Measurements from ENCODE around the gene ADGRF4. TPM values are rescaled to one million over a fixed set of nuclear protein-coding genes. Genes with fewer than 3 reads are reported as not detected.

Gene ADGRF4
- total RNA-seq, 4 donors from 2014 or later = 0.17 to 0.46 TPM; not detected in 2

DNA sequence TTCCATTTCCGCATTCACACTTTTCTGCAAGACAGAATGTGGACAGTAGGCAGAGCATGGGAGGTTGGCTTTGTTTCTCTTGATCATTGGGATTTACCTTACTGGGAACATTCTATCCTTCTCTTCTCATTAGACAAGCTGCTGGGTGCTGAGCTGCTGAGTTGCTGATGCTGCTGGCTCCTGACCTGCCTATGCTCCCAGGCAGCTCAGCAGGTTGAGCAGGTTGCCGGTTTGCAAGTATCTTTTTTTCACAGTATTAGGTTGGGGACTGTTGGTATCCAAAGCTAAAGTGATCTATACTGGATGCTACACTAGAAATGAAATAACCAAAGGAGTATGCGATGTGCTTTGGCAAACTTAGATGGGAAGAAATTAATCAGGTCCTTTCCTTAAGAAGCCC is 23.7 kb upstream of the ADGRF4 start:
- Histone ChIP-seq H3K9me3 (no peaks in the 10 kb centered on the region), H3K4me3 (no peak overlapping the region), H3K4me1 (no peaks in the 10 kb centered on the region), H3K36me3 (no peaks in the 10 kb centered on the region), H3K27ac (no peak overlapping the region), H3K27me3 (no peaks in the 10 kb centered on the region)
- no peak for TF ChIP-seq POLR2AphosphoS5 (IDR thresholded peaks at IDR 0.05)
- ATAC-seq = no peak
- 58 to 74% methylated on average over 2 of the region's 3 CpGs for WGBS, 2 donors (ENCODE audit: low coverage in 1 of 2)

DNA sequence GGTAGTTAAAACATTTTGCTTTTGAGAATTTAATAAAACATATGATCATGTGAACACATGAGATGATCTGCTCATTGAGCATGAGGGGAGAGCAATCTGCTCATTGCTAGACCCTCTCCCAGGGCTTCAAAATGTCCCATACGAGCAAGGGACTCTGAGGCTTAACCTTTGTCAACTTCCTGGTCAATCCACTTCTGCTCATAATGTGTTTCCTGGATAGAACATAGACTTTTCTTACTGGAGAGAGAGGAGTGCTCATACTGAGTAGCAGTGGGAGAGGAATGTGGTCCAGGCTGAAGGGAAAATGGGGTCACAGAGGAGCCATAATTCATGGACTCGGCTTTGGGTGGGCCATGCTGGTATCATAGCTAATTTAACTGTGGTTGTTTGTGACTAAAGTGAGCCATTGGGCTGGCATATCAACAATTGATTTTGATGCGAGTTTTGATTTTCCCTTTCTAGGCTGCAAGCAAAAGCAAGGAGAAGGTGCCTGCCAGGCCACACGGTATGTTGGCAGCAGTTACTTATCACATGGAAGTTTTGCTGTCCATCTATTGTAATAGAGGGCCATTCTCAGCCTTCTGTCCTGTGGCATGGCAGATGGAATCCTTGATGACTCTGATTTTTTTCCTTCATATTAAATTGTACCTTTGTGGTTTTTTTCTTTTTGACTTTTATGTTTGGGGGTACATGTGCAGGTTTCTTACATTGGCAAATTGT is 20.8 kb upstream of the ADGRF4 start:
- Histone ChIP-seq H3K4me1 (no peaks in the 10 kb centered on the region), H3K27me3 (no peaks in the 10 kb centered on the region), H3K27ac (no peak overlapping the region), H3K4me3 (no peak overlapping the region), H3K9me3 (no peaks in the 10 kb centered on the region), H3K36me3 (no peaks in the 10 kb centered on the region)
- TF ChIP-seq EP300 (IDR thresholded peaks at IDR 0.05) (no peak), POLR2A (IDR thresholded peaks at IDR 0.05) (no peak), POLR2AphosphoS5 (IDR thresholded peaks at IDR 0.05) (no peak)
- TF ChIP-seq, protein P1, sequence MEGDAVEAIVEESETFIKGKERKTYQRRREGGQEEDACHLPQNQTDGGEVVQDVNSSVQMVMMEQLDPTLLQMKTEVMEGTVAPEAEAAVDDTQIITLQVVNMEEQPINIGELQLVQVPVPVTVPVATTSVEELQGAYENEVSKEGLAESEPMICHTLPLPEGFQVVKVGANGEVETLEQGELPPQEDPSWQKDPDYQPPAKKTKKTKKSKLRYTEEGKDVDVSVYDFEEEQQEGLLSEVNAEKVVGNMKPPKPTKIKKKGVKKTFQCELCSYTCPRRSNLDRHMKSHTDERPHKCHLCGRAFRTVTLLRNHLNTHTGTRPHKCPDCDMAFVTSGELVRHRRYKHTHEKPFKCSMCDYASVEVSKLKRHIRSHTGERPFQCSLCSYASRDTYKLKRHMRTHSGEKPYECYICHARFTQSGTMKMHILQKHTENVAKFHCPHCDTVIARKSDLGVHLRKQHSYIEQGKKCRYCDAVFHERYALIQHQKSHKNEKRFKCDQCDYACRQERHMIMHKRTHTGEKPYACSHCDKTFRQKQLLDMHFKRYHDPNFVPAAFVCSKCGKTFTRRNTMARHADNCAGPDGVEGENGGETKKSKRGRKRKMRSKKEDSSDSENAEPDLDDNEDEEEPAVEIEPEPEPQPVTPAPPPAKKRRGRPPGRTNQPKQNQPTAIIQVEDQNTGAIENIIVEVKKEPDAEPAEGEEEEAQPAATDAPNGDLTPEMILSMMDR (IDR thresholded peaks at IDR 0.05) = no peak
- ATAC-seq = no peak
- WGBS, 2 donors (ENCODE audit: low coverage in 1 of 2) = 0 to 69% methylated on average over 1 to 4 of the region's 4 CpGs

DNA sequence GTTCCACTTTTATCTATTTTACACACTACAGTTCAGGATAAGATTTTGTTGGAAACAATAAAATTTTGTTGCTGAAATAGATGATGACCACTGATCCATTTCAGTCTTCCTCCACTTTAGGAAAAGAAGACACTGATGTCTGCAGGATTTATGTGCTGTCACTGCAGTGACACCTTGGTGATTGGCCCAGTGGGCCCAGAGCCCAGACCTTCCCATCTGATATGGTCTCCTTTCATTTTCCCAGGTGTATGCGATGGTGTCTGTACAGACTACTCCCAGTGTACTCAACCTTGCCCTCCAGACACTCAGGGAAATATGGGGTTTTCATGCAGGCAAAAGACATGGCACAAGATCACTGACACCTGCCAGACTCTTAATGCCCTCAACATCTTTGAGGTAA is 19.6 kb upstream of the ADGRF4 start:
- H3K4me3 ChIP-seq = no peak overlapping the region
- no peaks in the 10 kb centered on the region for H3K27me3 ChIP-seq
- no peaks in the 10 kb centered on the region for H3K36me3 ChIP-seq
- TF ChIP-seq POLR2AphosphoS5 (IDR thresholded peaks at IDR 0.05) (no peak), POLR2A (IDR thresholded peaks at IDR 0.05) (no peak), EP300 (IDR thresholded peaks at IDR 0.05) (no peak)
- TF ChIP-seq, protein P1 (IDR thresholded peaks at IDR 0.05) = no peak
- no peaks in the 10 kb centered on the region for H3K4me1 ChIP-seq
- 91% methylated on average over 1 of the region's 1 CpG; no CpG with 5 or more reads in 1 of the 2 donors for WGBS, 2 donors (ENCODE audit: low coverage in 1 of 2)
- ATAC-seq = no peak
- no peaks in the 10 kb centered on the region for H3K9me3 ChIP-seq
- H3K27ac ChIP-seq = no peak overlapping the region

DNA sequence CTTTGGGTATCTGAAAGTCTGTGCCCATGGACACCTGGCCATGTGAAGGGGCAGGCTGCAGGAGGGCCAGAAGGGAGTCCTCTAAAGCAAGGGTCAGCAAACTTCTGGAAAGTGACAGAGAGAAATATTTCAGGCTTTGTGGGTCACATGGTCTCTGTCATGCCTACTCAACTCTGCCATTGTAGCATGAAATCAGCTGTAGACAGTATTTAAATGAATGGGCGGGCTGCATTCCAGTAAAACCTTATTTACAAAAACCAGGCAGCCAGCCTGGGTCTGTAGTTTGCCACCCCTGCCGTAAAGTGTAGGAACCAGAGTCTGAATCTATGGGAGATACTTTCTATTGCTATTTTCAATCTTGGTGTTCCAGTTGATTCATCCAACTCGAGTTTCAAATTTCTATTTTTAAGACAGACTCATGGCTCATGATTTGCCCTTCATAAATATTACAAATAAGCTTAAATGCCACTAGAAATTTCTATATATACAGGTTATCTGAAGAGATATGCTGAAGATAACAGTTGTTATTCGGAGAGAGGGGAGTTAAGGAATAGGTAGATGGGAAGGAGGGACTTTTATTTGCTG is 19.0 kb upstream of the ADGRF4 start:
- Histone ChIP-seq H3K27ac (no peak overlapping the region), H3K27me3 (no peaks in the 10 kb centered on the region), H3K4me3 (no peak overlapping the region), H3K4me1 (no peaks in the 10 kb centered on the region), H3K36me3 (no peaks in the 10 kb centered on the region), H3K9me3 (no peaks in the 10 kb centered on the region)
- TF ChIP-seq, protein P1 (IDR thresholded peaks at IDR 0.05) = no peak
- TF ChIP-seq EP300 (IDR thresholded peaks at IDR 0.05) (no peak), POLR2A (IDR thresholded peaks at IDR 0.05) (no peak), POLR2AphosphoS5 (IDR thresholded peaks at IDR 0.05) (no peak)
- no peak for ATAC-seq
- 84 to 89% methylated on average over 3 of the region's 4 CpGs for WGBS, 2 donors (ENCODE audit: low coverage in 1 of 2)

DNA sequence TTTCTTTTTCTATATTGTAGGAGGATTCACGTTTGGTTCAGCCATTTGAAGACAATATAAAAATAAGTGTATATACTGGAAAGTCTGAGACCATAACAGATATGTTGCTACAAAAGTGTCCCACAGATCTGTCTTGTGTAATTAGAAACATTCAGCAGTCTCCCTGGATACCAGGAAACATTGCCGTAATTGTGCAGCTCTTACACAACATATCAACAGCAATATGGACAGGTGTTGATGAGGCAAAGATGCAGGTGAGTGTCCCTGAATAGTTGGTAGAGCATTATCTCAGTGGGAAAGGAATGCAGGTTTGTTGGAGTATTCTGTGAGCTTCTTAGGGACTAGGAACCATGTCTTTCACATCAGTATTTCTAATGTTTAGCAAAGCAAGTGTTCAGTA is 18.3 kb upstream of the ADGRF4 start:
- no peaks in the 10 kb centered on the region for H3K36me3 ChIP-seq
- H3K4me3 ChIP-seq = no peak overlapping the region
- WGBS, 2 donors (ENCODE audit: low coverage in 1 of 2) = 60 to 80% methylated on average over 2 of the region's 2 CpGs
- no peak for ATAC-seq
- no peaks in the 10 kb centered on the region for H3K27me3 ChIP-seq
- no peak overlapping the region for H3K27ac ChIP-seq
- H3K4me1 ChIP-seq = no peaks in the 10 kb centered on the region
- TF ChIP-seq POLR2AphosphoS5 (IDR thresholded peaks at IDR 0.05) = no peak
- no peak for TF ChIP-seq EP300 (IDR thresholded peaks at IDR 0.05)
- no peak for TF ChIP-seq POLR2A (IDR thresholded peaks at IDR 0.05)
- TF ChIP-seq, protein P1 (IDR thresholded peaks at IDR 0.05) = no peak
- H3K9me3 ChIP-seq = no peaks in the 10 kb centered on the region
